Cardiac muscle cell (in vitro differentiated cells and primary cell): ENCODE data around the gene CBLC. TPM values are rescaled to one million over a fixed set of nuclear protein-coding genes. Genes with fewer than 3 reads are reported as not detected.
A peak's percentile ranks its signal among the peaks of the same experiment; 100 is the strongest.

Experiments
- DNase-seq, 2 donors: peaks; one replicate each; pipeline versions ENCODE4 v3.0.0 to v3.0.0-alpha.2; 2010 to 2017; ENCODE audit warnings: low read depth in 1 of 2, low spot score in 1 of 2
- H3K27ac ChIP-seq: fragments of 200-600 bp; sonication (generic); 2 replicates; pipeline ENCODE4 v1.5.1; 2016
- H3K27me3 ChIP-seq: fragments of 200-600 bp; sonication (generic); 2 replicates; pipeline ENCODE4 v1.6.0; 2016; ENCODE audit warnings: control low read depth
- H3K36me3 ChIP-seq: fragments of 200-600 bp; sonication (generic); 2 replicates; pipeline ENCODE4 v1.5.1; 2016; ENCODE audit warnings: control low read depth
- H3K4me1 ChIP-seq: fragments of 200-600 bp; sonication (generic); 2 replicates; pipeline ENCODE4 v1.8.1; 2017; ENCODE audit warnings: low read depth, mild to moderate bottlenecking, mixed run types
- H3K4me3 ChIP-seq: fragments of 200-600 bp; sonication (generic); 2 replicates; pipeline ENCODE4 v1.5.1; 2016; ENCODE audit warnings: mild to moderate bottlenecking
- H3K9me3 ChIP-seq: fragments of 200-600 bp; sonication (generic); 2 replicates; pipeline ENCODE4 v1.5.1; 2017; ENCODE audit warnings: low read depth, mild to moderate bottlenecking, control low read depth
- polyA plus RNA-seq: library from polyadenylated mRNA; unstranded; fragments of >200 nt; fragmentation: Nextera tagmentation; extraction: Ambion mirVana; gene quantifications from 2 replicates; pipeline ENCODE4 v1.2.1, GENCODE V29; 2016
- total RNA-seq: library from RNA; depleted of rRNA; stranded (reverse); fragments of >200 nt; gene quantifications from 2 replicates; pipeline ENCODE4 v1.2.3, GENCODE V29; 2016
- TF ChIP-seq, protein P1 (sequence below): IDR thresholded peaks from 2 replicates; pipeline ENCODE4 v1.5.1; 2012; ENCODE audit warnings: low read depth, mild to moderate bottlenecking, low read length

CBLC gene
- total and polyA plus RNA-seq, 2 experiments from 2014 or later: 0.11 TPM; not detected in 1

DNA sequence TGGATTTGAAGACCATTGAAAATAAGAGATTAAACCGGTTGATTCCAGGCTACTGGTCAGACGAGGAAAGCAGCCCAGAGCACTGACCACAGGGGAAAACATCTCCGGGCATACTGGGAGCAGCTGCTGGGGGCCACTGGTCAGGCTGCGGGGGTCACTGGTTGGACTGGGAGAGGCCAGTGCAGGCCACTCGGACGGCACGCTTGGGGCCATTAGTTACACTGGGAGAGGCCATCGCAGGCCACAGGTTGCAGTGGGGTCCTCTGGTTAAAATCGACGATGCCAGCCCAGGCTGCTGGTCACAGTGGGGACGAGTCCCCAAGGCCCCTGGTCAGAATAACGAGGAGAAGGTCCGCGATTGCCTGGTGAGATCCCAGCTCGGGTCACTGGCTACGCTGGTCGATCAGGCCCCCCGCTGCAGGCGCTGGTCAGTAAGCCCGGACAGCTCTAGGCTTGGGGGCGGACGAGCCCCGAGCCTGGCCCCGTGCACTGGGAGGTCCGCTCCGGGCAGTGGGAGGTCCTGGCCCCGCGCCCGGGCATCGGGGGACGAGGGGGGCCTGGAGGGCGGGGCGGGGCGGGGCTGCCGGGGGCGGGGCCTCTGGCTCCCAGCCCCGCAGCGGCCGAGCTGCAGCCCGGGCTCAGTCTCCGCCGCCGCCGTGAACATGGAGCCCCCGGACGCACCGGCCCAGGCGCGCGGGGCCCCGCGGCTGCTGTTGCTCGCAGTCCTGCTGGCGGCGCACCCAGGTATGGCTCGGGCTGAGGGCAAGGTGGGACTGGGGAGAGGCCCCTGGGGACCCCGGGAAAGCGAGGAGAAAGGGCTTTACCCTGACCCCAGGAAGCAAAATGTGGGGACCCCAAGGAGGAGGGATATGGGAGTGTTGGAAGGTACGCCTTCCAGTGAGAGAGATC, 31.0 kb downstream of the CBLC start, which contains the start of gene BCAM:
Gene BCAM (plus strand): TSS at position 641 of the 909 bp plus-strand sequence. CDS start 22 bp downstream, at position 663.
- peaks cover 22% of the 10 kb centered on the region for H3K4me1 ChIP-seq
- peaks cover 7% of the 10 kb centered on the region for H3K36me3 ChIP-seq
- no peaks in the 10 kb centered on the region for H3K27me3 ChIP-seq
- H3K9me3 ChIP-seq: no peaks in the 10 kb centered on the region
- H3K4me3 ChIP-seq: peak within 1 kb of the TSS; percentile 88
- TF ChIP-seq, protein P1, sequence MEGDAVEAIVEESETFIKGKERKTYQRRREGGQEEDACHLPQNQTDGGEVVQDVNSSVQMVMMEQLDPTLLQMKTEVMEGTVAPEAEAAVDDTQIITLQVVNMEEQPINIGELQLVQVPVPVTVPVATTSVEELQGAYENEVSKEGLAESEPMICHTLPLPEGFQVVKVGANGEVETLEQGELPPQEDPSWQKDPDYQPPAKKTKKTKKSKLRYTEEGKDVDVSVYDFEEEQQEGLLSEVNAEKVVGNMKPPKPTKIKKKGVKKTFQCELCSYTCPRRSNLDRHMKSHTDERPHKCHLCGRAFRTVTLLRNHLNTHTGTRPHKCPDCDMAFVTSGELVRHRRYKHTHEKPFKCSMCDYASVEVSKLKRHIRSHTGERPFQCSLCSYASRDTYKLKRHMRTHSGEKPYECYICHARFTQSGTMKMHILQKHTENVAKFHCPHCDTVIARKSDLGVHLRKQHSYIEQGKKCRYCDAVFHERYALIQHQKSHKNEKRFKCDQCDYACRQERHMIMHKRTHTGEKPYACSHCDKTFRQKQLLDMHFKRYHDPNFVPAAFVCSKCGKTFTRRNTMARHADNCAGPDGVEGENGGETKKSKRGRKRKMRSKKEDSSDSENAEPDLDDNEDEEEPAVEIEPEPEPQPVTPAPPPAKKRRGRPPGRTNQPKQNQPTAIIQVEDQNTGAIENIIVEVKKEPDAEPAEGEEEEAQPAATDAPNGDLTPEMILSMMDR: no peak
- peak within 1 kb of the TSS; percentile 77 for H3K27ac ChIP-seq
- peak; percentile 85 to 93 for DNase-seq

GRCh38 chr19:44809577-44810233, 32.0 kb downstream of the CBLC start:
- DNase-seq: no peak
- H3K27me3 ChIP-seq: no peaks in the 10 kb centered on the region
- H3K27ac ChIP-seq: peak overlapping the region; percentile 77
- no peaks in the 10 kb centered on the region for H3K9me3 ChIP-seq
- TF ChIP-seq, protein P1: no peak
- H3K4me3 ChIP-seq: peak overlapping the region; percentile 88
- peaks cover 13% of the 10 kb centered on the region for H3K36me3 ChIP-seq
- H3K4me1 ChIP-seq: peaks cover 22% of the 10 kb centered on the region

DNA sequence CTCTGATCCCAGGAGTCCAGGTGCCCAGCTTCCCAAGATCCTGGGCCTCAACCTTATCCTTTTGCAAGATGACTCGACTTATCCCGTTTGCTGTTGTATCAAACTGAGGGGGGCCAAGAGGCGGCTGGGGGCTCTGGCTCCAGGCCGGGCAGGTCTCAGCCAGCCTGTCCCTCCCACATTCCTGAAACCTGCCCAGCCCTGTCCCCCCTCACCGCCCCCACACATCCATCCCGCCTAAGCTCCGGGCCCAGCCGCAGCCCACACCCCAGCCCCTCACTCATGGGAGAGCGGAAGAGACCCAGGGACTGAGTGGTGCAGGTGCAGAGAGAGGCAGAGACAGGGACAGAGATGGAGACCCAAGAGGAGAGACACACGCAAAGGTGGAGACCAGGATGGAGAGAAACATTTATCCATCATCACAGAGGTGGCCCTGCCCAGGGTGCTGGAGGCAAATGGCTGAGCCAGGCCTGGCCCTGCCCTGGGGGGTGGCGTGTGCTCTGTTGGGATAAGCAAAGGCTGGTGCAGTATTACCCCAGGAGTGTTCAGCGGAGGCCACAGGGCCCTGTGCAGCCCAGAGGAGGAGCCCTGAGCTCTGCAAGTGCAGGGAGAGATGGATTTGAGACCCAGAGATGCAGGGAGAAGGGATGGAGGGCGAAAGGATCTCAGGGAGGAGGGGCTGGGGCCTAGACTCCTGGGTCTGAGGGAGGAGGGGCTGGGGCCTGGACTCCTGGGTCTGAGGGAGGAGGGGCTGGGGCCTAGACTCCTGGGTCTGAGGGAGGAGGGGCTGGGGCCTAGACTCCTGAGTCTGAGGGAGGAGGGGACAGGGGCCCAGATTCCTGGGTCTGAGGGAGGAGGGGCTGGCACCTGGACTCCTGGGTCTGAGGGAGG, 32.8 kb downstream of the CBLC start:
- Histone ChIP-seq H3K27ac (no peak overlapping the region), H3K9me3 (no peaks in the 10 kb centered on the region), H3K27me3 (no peaks in the 10 kb centered on the region), H3K4me3 (no peak overlapping the region), H3K4me1 (peaks cover 22% of the 10 kb centered on the region), H3K36me3 (peaks cover 14% of the 10 kb centered on the region)
- DNase-seq: no peak
- TF ChIP-seq, protein P1: no peak

DNA sequence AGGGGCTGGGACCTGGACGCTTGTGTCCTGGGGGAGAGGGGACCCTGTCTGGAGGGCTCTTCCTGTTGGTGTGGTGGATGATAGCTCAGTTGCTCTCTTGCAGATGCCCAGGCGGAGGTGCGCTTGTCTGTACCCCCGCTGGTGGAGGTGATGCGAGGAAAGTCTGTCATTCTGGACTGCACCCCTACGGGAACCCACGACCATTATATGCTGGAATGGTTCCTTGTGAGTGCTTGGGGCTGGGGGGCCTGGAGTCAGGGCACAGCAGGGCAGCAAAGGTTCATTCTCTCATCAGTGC, 33.4 kb downstream of the CBLC start:
- DNase-seq: no peak
- Histone ChIP-seq H3K36me3 (peaks cover 17% of the 10 kb centered on the region), H3K4me1 (peaks cover 22% of the 10 kb centered on the region), H3K27ac (no peak overlapping the region), H3K4me3 (no peak overlapping the region), H3K27me3 (no peaks in the 10 kb centered on the region), H3K9me3 (no peaks in the 10 kb centered on the region)
- TF ChIP-seq, protein P1: no peak

GRCh38 chr19:44812142-44812718, 34.5 kb downstream of the CBLC start:
- H3K4me1 ChIP-seq: peaks cover 22% of the 10 kb centered on the region
- H3K4me3 ChIP-seq: no peak overlapping the region
- DNase-seq: no peak
- H3K9me3 ChIP-seq: no peaks in the 10 kb centered on the region
- TF ChIP-seq, protein P1: no peak
- peaks cover 17% of the 10 kb centered on the region for H3K36me3 ChIP-seq
- H3K27ac ChIP-seq: no peak overlapping the region
- no peaks in the 10 kb centered on the region for H3K27me3 ChIP-seq
